Measurements from ENCODE around the gene COL12A1.

The COL12A1 gene

DNA sequence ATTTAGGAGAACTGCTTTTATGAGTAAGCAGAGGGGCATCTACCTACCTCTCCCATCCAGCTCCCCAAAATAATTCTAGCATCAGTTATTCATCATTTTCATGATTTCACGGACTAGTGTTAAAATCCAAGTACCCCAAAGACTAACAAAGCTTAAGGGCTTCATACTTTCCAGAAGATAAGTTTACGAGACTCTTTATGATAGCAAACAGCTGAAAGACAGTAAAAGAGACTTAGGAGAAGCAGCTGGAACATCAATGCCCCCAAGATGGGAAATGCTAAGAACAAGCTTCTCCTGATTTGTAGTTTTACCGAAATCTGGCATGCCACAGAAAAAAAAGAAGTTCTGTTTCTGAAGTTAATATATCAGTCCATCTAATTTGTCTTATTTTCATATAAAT lies 70.0 kb downstream of the COL12A1 start:
- no peak for DNase-seq

- DNase-seq, result no peak
Measured at GRCh38 chr6:75135450-75135849, 70.4 kb downstream of the COL12A1 start.

- no peak for DNase-seq
Measured at GRCh38 chr6:75130784-75131183, 75.1 kb downstream of the COL12A1 start.

DNA sequence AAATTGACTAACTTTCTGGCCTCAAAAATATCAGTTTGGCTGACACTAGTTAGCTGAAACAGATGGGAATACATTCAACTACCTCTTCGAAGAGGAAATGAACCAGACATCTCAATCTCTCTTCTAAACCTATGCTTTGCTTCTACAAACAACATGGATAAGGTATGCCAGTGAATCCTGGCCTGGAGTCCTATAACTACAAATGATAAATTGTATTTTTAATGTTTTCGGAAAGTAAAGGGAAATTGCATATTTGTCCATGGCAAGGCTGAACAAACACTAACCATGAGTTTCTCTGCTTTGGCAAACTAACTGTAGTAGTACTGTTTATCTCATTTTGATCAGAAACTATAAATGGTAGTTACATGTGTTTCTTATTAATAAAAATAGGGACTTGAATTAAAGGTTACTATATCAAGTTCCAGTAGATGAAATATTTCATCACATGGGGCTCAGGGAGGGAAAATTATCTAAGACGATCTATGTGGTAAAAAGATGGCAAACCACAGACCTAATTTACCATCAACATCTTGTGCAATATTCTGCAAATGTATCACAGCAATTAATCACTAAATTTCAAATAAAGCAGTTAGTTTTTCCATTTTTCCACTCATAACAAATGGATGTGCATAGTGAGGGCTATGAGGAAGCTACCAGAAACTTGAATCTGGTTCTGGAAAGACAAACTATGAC lies 76.8 kb downstream of the COL12A1 start:
- no peak for DNase-seq

- DNase-seq, result no peak
Measured at GRCh38 chr6:75126518-75126917, 79.3 kb downstream of the COL12A1 start.

DNA sequence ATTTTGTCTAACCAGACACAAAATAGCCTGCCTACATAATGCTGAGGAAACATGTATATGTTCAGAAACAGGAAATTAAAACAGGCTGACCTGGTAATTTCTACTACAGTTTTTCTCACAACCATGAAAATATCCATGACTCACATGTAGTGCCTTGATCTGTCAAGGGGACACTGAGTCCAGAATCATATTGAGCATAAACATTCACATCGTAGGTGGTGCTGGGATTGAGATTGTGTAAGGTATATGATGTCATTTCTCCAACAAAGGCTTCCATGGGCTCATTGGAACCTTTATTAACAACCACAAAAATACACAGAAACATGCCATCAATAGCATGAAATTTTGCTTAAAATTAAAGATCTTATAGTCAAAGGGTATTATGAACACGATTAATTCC lies 80.9 kb downstream of the COL12A1 start:
- DNase-seq, result no peak

DNA sequence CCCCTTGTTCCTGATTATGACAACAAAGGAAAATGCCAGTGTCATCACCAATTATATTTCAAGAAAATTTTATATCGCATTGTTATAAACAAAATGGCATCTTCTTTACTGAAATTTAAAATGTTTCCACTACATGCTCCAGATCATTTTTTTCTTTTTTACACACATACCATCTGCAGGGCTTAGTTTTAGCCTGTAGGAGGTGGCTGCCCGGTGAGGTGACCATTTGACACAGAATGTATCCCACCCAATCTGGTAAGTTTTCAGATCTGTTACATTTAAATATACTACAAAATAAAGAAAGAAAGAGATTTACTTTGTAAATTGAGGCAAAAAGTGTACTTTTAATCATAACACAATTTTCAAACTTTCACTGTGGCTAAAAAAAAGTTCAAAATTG lies 81.8 kb downstream of the COL12A1 start:
- DNase-seq, result no peak

GRCh38 chr6:75118925-75119515 lies 86.8 kb downstream of the COL12A1 start:
- DNase-seq, result no peak

DNA sequence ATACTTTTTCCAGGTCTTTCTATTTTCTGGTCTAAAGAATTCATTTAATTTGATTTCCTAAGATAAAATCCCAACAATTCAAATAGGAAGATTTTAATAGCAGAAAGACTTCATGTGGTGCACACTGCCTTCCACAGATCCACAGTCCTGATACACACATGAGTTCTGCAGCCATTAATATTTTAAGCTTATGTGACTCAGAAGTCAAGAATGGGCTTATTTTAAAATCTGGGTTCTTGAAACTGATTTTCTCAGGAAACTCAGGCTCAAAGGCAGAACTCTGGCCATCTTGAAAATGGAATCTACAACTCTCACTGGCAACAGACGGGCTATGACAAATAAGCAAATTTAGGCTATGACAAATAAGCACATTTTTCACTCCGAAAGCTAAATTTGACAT lies 88.2 kb downstream of the COL12A1 start:
- no peak for DNase-seq

DNA sequence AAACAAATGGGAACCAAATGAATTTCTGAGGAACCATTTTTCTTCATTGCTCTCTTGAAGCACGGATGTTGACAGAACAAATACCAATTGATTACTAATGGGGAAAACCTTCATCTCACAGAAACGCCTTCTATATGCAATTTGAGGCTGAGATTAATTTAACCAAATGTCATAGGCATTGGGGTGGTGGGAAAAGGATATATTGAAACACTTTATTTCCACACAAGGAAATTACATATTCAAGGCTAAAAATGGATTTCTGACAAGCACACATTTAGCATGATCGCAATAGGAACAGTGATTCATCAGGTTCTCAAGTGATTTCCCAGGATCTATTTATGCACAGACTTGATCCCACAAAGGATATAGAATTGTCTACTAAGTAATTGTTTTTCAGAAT lies 88.9 kb downstream of the COL12A1 start:
- no peak for DNase-seq

DNA sequence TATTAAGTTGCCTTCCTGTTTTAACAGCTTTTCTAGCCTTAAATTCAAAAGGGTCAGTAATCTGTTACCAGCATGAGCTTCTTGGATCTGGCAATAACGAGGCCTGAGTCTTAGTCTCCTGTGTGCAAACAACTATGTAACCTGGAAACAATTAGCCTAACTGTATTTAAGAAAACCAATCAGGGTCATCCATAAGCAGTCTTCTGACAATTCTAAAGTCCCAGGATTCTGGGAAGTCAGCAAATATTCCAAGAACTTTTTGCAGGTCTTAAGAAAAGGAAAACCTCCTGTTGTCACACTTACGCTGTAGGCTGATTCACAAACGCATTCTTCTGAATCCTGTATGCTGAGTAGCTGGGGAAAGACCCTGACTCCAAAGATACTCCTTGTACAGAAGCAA lies 90.4 kb downstream of the COL12A1 start:
- DNase-seq, result no peak

- DNase-seq, result no peak
Measured at GRCh38 chr6:75114806-75115205, 91.0 kb downstream of the COL12A1 start.

DNA sequence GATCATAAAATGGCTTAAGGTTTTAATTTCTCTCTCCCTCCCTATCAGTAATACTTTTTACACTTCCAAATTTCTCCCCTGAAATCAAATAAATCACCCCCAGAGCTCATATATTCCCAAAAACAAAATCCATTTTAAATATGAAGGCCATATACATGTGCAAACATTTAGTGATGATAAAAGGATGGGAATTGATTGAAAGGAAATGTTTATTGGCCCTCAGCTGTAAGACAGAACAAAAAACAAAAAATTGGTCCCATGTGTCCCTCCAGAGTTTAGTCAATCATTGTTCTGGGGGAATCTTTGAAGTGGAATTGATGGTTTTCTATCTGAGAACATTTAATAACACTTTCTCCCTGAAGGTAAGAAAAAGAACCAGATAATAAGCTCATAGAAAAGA lies 91.7 kb downstream of the COL12A1 start:
- DNase-seq, result no peak

DNA sequence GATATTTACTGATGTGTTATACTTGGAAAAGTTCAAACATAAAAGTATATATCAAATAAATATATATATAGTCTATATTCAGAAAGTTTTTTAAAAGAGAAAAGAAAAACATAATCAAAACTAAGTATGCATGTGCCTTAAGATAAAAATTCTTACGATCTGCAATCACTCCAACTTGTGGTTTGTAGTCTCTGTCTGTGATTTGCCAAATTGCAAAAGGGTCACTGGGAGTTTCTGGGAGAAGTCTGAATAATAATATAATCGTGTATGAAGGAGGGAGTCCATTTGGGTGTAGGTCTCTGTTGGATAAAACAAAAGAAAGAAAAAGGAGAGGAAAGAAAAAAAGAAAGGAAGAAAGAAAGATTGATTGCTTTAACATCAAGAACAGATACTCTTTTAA lies 92.4 kb downstream of the COL12A1 start:
- DNase-seq, result no peak

DNA sequence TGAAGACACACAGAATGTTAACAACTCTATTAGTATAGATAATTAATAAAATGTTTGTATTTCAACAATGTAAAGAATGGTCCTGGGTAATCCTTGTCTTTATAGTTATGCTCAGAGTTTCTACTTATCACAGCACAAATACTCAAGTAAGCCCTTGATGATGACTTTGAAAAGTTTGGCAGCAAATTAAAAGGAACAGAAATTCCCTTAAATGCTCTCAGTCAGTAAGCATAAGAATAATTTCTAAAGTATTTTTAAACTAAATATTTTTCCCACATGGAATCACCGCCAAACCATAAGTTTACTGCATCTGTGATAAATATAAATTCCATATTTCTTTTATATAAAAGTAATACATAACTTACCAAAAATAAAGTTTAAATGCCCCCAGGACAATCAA lies 96.1 kb downstream of the COL12A1 start:
- no peak for DNase-seq

DNA sequence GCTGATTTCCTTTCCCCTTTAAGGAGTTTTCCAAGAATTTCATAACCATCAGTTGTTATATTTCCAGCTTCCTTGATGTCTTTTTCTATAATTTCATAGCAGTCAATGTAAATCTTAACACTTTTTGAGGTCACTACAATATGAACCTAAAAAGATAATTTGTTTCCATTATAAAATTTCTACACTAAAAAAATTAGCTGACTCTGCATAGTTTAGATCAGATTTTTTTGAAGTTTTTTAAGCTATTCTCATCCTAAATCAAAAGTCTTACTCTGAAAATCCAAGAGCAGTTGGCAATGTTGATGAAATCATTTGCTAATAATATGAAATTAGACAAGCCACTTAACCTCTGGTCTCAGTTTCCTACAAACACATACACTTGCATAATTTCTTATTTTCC lies 96.8 kb downstream of the COL12A1 start:
- no peak for DNase-seq

DNA sequence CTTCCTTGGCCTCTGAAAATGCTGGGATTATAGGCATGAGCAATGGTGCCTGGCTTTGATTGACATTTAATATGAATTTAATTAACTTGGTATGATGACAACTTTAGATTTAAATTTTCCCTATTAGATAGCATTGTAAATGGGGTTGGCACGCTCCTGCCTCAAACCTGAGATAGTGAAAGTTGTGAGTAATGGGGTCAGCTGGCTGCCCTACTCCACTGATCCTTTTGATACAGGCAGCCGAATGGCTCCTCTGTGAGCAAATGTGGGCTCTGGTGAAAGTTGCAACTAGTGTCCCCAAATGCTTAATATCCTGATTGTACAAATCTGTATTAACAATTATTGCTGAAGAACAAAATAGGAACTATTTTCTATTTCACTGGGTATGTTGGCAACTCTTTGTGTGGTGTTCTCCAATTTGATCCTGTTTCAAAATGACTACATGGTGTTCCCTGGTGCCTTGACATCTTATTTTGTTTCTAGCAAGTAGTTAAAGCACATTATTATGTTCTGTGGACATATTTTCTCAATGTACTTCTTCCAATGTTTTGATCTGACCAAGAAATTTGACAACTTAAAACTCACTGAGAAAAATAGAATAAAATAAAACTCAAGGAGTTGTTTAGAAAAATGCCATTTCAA lies 97.4 kb downstream of the COL12A1 start:
- no peak for DNase-seq

GRCh38 chr6:75107913-75108312 lies 97.9 kb downstream of the COL12A1 start:
- DNase-seq, result no peak

DNA sequence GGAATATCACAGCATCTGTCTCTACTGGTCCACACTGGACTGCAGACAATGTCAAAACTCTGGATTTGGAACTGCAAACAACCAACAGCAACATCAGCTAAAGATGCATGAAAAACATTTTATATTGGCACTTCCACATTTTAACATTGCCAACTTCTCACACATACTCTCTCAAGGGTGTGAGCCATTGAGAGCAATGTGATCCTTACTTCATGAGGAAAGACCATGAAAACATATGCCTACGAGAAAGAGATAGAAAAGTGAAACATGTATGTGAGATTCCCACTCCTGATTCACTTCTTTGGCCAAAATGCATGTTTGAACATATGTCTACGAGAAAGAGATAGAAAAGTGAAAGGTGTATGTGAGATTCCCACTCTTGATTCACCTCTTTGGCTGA lies 99.4 kb downstream of the COL12A1 start:
- no peak for DNase-seq

- no peak for DNase-seq
Measured at GRCh38 chr6:75103431-75103830, 102.4 kb downstream of the COL12A1 start.

- DNase-seq, result no peak
Measured at GRCh38 chr6:75102301-75102700, 103.6 kb downstream of the COL12A1 start.

DNA sequence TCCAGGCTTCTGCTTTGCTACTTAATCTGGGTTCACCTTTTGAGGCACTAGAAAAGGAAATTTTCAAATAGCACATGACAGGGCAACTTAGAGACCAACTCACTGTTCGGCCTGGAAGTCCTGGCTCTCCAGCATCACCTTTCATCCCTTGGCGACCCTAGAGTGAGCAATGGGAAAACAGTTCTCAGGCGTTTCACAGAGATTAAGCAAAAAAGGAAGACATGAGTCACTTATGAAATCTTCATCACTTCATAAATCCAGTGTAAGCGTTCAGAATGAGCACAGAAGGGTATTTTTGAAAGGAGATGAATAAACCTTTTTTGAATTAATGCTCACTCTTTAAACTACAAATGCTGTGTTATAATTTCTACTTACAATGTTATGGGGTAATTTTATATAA lies 104.0 kb downstream of the COL12A1 start:
- DNase-seq, result no peak

- no peak for DNase-seq
Measured at GRCh38 chr6:75098709-75099108, 107.1 kb downstream of the COL12A1 start.

DNA sequence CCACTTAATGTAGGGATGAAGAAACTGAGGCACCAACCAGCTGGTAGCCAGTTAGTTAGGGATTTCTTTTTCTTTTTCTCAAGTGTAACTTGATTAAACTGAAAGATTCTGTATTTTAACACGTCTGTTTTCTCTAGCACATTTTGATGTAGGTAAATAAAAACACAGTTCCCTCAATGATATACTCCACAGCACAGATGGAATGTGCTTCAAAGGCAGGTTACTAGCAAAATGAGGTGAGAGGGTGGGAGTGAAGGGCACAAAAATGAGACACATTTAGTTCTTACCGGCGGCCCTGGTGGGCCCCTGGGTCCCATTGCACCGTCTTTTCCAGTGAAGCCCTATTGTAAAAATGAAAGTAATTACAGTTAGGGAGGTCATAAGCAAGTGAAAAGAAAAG lies 108.9 kb downstream of the COL12A1 start:
- no peak for DNase-seq

All from NCI-H1436 treated with DMSO at 0.1 percent for 48 hours (cell line).